Right lobe of liver (tissue), 6 donors: ENCODE data around the gene VPS35. TPM values are rescaled to one million over a fixed set of nuclear protein-coding genes. Genes with fewer than 3 reads are reported as not detected.

Experiments used
- ATAC-seq, 4 donors: fragments of 200-7000 bp; cut with Tn5 transposase; one replicate each; pipeline ENCODE4 v1.9.1; 2020; ENCODE audit warnings: mild to moderate bottlenecking in 4 of 4, moderate library complexity in 4 of 4
- DNase-seq, 3 donors: peaks; one replicate each; pipeline ENCODE4 v3.0.0-alpha.2; 2020
- H3K27ac ChIP-seq, 3 donors: fragments of 200-600 bp; one replicate each; pipeline ENCODE4 v1.8.0; 2022
- H3K27me3 ChIP-seq, 2 donors: fragments of 200-600 bp; one replicate each; pipeline ENCODE4 v1.8.0; 2022
- H3K36me3 ChIP-seq, 4 donors: fragments of 200-600 bp; sonication (generic) in 1 of 4; one replicate each; pipeline versions ENCODE4 v1.5.1 to v1.8.0; 2017 to 2022; ENCODE audit warnings: control low read depth in 1 of 4
- H3K4me1 ChIP-seq, 4 donors: fragments of 200-600 bp; sonication (generic) in 1 of 4; one replicate each; pipeline versions ENCODE4 v1.5.1 to v1.8.0; 2017 to 2022; ENCODE audit warnings: control low read depth in 1 of 4
- H3K4me3 ChIP-seq, 3 donors: fragments of 200-600 bp; one replicate each; pipeline ENCODE4 v1.8.0; 2022
- H3K9me3 ChIP-seq, 4 donors: fragments of 200-600 bp; sonication (generic) in 1 of 4; one replicate each; pipeline versions ENCODE4 v1.5.1 to v1.8.0; 2017 to 2022; ENCODE audit warnings: control low read depth in 1 of 4
- POLR2A ChIP-seq: fragments of 450-650 bp; IDR thresholded peaks from one replicate; pipeline ENCODE4 v1.6.1; 2017; ENCODE audit warnings: antibody characterized with exemption, mild to moderate bottlenecking
- WGBS: methylation state at CpG from one replicate; pipeline ENCODE4 v1.1.6; 2018; ENCODE audit warnings: low coverage, low lambda C conversion rate; ENCODE audit not compliant: insufficient coverage; ENCODE audit errors: missing lambda C conversion rate; 5-methylcytosine and 5-hydroxymethylcytosine counted together
- intact Hi-C, 2 donors: fragments of 100-400 bp; cut with DNase I; formaldehyde crosslinking; loops; one replicate each; pipeline versions ENCODE4 v1.11.2 to v1.14.1; 2022
- total RNA-seq, 6 experiments: library from RNA; depleted of rRNA in 2 of 6; stranded (reverse); fragments of >200 nt in 2 of 6; fragmentation: NEBNext Ultra II Directional in 3 of 6; extraction: Animal tissue kit (Norgen Biotek cat#: 25700) in 3 of 6; gene quantifications; one replicate each; pipeline versions ENCODE4 v1.1.0 to v1.2.4, GENCODE V29; 2016 to 2023
- TF ChIP-seq, protein P1 (sequence below), 4 donors: fragments of 200-600 bp in 3 of 4; fragments of 450-650 bp in 1 of 4; IDR thresholded peaks; one replicate each; pipeline versions ENCODE4 v1.5.1 to v1.8.0; 2016 to 2022; ENCODE audit warnings: antibody characterized with exemption in 4 of 4, mild to moderate bottlenecking in 2 of 4
- donor health status: DM: no; HTN: yes; CAD: no.
- donor health status: DM: no; HTN: no; CAD: no.
- donor health status: DM: no; HTN: no; CAD: no.
- donor health status: DM: no; HTN: yes; CAD: no.
- donor health status: DM: no; HTN: yes; CAD: no.

Gene VPS35
- total RNA-seq, 6 experiments from 2014 or later, result 18.0 to 36.5 (median 28.9) TPM

GRCh38 chr16:46648656-46649055 is 40.3 kb downstream of the VPS35 start:
- Histone ChIP-seq H3K4me3 (no peak overlapping the region), H3K9me3 (no peaks in the 10 kb centered on the region), H3K4me1 (no peaks in the 10 kb centered on the region), H3K36me3 (no peaks in the 10 kb centered on the region), H3K27me3 (no peaks in the 10 kb centered on the region), H3K27ac (no peak overlapping the region)
- ATAC-seq (no peak), DNase-seq (no peak)
- 96% methylated on average over 4 of the region's 8 CpGs for WGBS
- TF ChIP-seq, protein P1, sequence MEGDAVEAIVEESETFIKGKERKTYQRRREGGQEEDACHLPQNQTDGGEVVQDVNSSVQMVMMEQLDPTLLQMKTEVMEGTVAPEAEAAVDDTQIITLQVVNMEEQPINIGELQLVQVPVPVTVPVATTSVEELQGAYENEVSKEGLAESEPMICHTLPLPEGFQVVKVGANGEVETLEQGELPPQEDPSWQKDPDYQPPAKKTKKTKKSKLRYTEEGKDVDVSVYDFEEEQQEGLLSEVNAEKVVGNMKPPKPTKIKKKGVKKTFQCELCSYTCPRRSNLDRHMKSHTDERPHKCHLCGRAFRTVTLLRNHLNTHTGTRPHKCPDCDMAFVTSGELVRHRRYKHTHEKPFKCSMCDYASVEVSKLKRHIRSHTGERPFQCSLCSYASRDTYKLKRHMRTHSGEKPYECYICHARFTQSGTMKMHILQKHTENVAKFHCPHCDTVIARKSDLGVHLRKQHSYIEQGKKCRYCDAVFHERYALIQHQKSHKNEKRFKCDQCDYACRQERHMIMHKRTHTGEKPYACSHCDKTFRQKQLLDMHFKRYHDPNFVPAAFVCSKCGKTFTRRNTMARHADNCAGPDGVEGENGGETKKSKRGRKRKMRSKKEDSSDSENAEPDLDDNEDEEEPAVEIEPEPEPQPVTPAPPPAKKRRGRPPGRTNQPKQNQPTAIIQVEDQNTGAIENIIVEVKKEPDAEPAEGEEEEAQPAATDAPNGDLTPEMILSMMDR (IDR thresholded peaks at IDR 0.05), result no peak
- TF ChIP-seq POLR2A, result no peak
- intact Hi-C loops, result no loop called here

- no peak for ATAC-seq
Measured at GRCh38 chr16:46638947-46639925, 49.7 kb downstream of the VPS35 start.

DNA sequence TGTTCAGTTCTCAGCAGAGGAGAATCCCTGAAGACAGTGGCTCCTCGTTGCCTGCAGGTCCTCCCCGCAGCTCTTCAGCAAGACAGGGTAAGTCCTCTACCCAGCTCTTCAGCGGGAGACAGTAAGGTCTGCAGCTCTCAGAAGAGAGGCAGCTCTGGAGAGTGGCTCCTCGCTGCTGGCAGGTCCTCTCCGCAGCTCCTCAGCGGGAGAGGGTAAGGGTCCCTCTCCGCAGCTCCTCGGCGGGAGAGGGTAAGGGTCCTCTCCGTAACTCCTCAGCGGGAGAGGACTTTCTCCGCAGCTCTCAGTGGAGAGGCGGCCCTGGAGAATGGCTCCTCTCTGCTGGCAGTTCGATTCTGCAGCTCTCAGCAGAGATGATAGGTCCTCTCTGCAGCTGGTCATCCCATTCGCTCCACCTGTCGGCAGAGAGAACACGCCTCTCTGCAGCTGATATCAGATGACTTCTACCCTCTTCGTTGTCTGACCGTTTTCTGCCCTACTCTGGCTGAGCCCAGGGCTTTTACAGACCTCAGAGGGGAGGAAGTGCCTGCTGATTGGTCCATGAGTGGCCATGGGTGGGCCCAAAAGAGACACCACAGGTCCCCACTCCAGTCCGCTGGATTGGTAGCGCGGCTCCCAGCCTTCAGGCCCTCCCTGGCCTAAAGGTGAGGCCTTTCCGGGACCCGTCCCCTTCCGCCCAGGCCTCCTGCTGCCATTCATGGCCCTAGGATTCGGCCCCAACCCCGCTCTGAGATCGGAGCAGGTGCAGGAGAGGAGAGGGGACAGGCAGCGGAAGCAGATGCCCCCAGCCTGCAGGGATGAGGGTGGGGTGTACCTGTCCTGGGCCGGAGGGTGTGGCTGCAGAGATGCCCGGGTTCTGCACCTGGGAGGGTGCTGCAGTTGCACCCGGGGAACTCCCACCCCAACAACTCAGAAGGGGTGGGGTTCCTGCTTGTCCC is 55.9 kb downstream of the VPS35 start:
- Histone ChIP-seq H3K4me1 (no peaks in the 10 kb centered on the region), H3K27me3 (no peaks in the 10 kb centered on the region), H3K27ac (no peak overlapping the region), H3K36me3 (no peaks in the 10 kb centered on the region), H3K4me3 (no peak overlapping the region), H3K9me3 (no peaks in the 10 kb centered on the region)
- ATAC-seq (peak in 1 of 4 donors; percentile 25), DNase-seq (no peak)
- TF ChIP-seq, protein P1 (IDR thresholded peaks at IDR 0.05), result no peak
- TF ChIP-seq POLR2A, result no peak
- intact Hi-C loops, result no loop called here
- 66% methylated on average over 7 of the region's 32 CpGs for WGBS

More at GRCh38 chr16:46638947-46639925, 49.7 kb downstream of the VPS35 start:
- WGBS, result 64% methylated on average over 8 of the region's 9 CpGs
- no peaks in the 10 kb centered on the region for H3K27me3 ChIP-seq
- no peak for DNase-seq
- no peak overlapping the region for H3K4me3 ChIP-seq
- H3K4me1 ChIP-seq, result no peaks in the 10 kb centered on the region
- intact Hi-C loops, result no loop called here
- H3K27ac ChIP-seq, result no peak overlapping the region
- H3K36me3 ChIP-seq, result no peaks in the 10 kb centered on the region
- H3K9me3 ChIP-seq, result no peaks in the 10 kb centered on the region
- no peak for TF ChIP-seq POLR2A
- TF ChIP-seq, protein P1 (IDR thresholded peaks at IDR 0.05), result no peak

DNA sequence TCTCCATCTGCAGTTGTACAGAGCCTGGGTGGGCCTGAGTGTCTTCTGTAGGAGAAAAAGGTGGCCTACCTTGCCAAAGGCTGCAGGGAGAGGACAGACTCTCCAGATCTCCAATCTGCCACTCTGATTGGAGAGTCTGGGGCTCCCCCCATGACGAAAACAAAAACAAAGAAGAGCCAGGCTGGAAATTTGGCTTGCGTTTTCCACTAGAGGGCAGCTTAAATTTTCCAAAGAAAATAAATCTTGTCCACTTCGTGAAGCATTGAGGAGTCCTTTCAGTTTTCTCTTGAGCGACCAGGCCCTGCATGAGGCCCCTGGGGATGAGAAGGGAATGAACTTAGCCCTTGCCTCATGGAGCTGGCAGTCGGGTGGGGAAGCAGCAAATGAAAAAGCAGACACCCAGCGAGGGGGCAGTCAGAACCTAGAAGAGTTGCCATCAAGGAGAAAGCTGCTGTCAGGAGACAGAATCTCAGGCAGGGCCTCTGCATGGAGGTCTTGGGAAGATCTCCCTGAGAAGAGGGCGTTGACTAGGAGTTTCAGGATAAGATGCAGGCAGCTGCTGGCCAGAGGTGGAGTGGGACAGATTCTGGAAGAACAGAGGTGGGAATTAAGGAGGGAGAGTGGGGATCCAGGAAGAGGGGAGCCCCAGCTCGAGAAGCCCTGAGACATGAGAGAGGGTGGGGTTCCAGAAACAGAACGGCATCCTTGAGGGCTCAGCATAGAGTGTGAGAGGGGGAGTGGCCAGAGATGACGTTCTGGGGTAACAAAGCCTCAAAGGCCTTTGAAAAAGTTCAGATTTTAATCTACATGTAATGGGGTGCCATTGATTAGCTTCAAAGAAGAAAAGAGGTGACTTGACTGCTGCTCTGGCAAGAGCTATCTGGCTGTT is 59.4 kb downstream of the VPS35 start:
- Histone ChIP-seq H3K4me1 (no peaks in the 10 kb centered on the region), H3K36me3 (no peaks in the 10 kb centered on the region), H3K4me3 (no peak overlapping the region), H3K9me3 (no peaks in the 10 kb centered on the region), H3K27me3 (no peaks in the 10 kb centered on the region), H3K27ac (no peak overlapping the region)
- intact Hi-C loops, result no loop called here
- WGBS, result 28% methylated on average over 10 of the region's 10 CpGs
- DNase-seq (no peak), ATAC-seq (no peak)
- no peak for TF ChIP-seq POLR2A
- TF ChIP-seq, protein P1 (IDR thresholded peaks at IDR 0.05), result peak in 3 of 4 donors; percentile 13 to 31 (median 14)
